NOMO-1 treated with DMSO at 0.1 percent for 48 hours (cell line): ENCODE results near the gene GJA9.
"Not testable (repeated sequence)": the region's sequence is repeated elsewhere in the genome, so short reads cannot be mapped to it uniquely, and the experiment has no call there.

Experiments
- DNase-seq: peaks from one replicate; lab custom pipeline; 2025; ENCODE audit not compliant: unreplicated experiment; lab: John Stamatoyannopoulos, UW

The GJA9 gene

GRCh38 chr1:38875811-38876210, 5.6 kb downstream of the GJA9 start:
- DNase-seq: no peak

GRCh38 chr1:38873027-38873969, 8.1 kb downstream of the GJA9 start, which contains the start of gene MYCBP:
Gene MYCBP (minus strand): TSS chr1:38873348. CDS start chr1:38873305, 43 bp downstream.
- peak; percentile 94 for DNase-seq

GRCh38 chr1:38872401-38873026, 8.9 kb downstream of the GJA9 start:
- no peak for DNase-seq

DNA sequence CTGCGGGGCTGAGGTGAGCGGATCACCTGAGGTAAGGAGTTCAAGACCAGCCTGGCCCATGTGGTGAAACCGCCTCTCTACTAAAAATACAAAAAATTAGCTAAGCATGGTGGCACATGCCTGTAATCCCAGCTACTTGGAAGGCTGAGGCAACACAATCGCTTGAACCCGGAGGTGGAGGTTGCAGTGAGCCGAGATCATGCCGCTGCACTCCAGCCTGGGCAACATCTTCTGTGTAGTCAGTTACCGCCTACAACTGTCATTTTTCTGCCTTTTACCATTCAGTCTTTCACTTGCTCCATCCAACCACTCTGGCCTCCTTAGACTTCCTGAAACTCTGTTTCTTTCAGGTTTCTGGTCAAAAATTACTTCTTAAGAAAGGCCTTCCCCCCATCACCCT, 10.4 kb downstream of the GJA9 start:
- no peak for DNase-seq

DNA sequence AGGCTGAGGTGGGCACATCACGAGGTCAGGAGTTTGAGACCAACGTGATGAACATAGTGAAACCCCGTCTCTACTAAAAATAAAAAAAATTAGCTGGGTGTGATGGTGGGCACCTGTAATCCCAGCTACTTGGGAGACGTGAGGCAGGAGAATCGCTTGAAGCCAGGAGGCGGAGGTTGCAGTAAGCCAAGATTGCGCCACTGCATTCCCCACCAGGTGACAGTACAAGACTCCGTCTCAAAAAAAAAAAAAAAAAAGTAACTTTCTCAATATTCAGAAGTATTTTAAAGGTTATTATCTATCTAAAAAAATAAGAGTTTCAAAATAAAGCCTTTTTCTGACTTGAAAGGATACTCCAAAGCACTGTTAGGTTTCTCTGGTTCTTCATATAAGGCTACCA, 14.2 kb downstream of the GJA9 start:
- no peak for DNase-seq

GRCh38 chr1:38865112-38865715, 16.2 kb downstream of the GJA9 start:
- DNase-seq: no peak

DNA sequence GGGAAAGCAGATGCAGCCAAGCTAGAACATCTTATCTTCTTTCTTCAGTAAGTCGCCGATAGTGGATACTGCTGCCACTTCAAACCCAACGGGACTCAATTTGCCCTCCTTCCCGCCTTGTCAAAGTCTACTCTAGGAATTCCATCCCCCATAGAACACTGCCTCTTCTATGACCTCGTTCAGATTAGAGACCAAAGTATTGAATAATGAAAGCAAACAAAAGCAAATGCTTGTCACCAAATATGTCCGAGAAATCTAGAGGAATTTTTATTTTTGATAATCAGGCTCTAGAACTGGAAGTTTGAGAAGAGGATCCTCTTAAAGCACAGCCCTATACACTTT, 21.0 kb downstream of the GJA9 start:
- DNase-seq: no peak

DNA sequence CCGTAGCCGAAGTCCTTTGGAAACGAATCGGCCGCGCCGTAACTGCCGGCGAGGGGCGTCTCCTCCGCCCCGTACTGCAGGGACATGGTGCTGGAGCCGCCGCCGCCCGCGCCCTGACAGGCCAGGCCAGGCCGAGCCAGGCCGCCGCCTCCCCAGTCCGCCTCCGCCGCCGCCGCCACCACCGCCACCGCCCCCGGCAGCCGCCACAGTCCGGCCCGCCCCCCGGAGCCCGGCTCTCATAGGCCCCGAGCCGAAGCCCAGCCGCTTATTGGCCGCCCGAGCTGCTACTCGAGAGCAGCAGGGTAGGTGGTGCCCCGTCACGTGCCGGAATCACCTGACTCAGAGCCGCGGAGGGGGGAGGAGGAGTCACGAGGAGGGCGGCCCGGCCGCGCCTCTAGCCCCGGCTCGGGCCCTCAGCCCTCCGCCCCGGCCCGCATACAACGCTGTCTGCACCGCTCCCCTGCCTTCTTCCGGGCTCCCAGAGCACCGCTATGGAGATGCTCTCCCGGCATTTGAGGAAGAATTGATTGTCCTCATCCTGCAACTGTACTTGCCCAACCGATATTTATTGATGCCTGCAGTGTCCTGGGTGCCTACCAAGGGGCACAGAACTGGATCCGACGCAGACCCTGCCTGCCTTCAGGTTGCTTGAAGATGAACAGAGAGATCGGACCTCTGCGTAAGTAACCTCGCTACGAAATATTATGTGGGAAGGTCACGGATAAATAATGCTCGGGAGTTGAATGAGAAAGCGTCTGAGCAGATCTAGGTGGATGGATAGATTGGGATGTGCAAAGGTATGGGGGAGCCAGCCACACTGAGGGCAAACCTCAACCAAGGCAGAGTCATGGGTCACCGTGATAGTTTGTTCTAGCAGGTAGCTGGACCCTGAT, 21.6 kb downstream of the GJA9 start, which contains the start of gene RRAGC:
TSS of gene RRAGC (minus strand) at position 212 of the 893 bp plus-strand sequence. CDS start at position 86, 126 bp downstream.
- peak; percentile 96 for DNase-seq

GRCh38 chr1:38858833-38859560, 22.4 kb downstream of the GJA9 start:
- DNase-seq: peak; percentile 29

DNA sequence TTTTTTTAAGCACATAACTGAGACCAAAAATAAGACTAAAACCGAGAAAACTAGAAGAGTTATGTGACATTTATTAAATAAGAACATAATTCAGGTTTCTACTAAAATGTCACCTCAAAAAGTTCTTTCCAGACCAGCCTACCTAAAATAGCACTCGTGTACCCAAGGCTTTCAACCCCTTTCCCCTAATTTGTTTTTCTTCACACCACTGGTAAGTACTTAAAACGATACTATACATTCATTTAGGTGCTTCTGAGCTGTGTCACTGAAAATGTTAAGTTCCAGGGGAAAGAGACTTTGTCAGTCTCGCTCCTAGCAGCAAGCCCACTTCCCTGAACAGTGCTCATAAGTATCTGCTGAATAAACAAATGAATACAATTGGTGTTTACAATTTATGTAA, 28.6 kb downstream of the GJA9 start:
- DNase-seq: no peak

GRCh38 chr1:38848071-38848470, 33.3 kb downstream of the GJA9 start:
- DNase-seq: peak; percentile 91

DNA sequence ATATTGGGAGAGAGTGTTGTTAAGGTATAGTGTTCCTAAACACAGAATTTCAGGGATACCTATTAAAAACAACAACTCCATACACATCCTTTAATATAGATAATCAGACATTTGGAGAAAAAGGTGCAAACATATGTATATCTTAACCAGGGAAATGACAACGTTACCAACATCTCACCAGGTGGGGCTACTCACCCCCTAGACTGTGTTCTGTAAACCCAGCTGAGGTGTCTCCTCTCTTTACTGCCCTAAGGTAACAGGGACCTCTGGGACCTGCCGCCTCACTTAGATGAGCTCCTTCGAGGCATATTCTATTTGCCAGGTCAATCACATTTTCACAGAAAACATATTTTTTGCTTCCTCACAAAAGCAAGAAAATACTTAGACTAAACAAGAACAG, 35.2 kb downstream of the GJA9 start:
- DNase-seq: no peak

DNA sequence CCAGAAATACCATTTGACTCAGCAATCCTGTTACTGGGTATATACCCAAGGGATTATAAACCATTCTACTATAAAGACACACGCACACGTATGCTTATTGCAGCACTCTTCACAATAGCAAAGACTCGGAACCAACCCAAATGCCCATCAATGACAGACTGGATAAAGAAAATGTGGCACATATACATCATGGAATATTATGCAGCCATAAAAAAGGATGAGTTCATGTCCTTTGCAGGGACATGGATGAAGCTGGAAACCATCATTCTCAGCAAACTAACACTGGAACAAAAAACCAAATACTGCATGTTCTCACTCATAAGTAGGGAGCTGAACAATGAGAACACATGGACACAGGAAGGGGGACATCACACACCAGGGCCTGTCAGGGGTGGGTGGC, 36.3 kb downstream of the GJA9 start:
- DNase-seq: not testable (repeated sequence)

GRCh38 chr1:38840281-38840680, 41.1 kb downstream of the GJA9 start:
- DNase-seq: no peak

DNA sequence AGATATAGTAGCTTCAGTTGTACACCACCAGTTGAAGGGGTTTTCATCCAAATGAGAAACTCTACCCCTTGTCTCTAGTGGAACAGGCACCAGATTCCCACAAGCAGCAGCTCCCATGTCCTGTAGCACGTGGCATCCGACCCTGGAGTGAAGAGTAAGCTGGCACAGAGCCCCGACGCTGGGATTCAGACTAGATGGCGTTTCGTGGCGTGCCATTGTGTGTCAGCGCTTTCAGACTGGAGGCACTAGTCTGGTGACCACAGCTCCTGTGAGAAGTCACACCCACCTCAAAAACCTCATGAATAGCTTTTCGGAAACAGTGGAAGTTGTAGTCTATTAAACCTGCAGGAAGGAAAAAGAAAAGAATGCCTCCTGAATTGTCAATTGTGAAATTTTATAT, 42.0 kb downstream of the GJA9 start:
- no peak for DNase-seq

GRCh38 chr1:38836316-38836715, 45.1 kb downstream of the GJA9 start:
- DNase-seq: not testable (repeated sequence)

- DNase-seq: peak; percentile 80
Observed at GRCh38 chr1:38834937-38835827, 46.2 kb downstream of the GJA9 start.

DNA sequence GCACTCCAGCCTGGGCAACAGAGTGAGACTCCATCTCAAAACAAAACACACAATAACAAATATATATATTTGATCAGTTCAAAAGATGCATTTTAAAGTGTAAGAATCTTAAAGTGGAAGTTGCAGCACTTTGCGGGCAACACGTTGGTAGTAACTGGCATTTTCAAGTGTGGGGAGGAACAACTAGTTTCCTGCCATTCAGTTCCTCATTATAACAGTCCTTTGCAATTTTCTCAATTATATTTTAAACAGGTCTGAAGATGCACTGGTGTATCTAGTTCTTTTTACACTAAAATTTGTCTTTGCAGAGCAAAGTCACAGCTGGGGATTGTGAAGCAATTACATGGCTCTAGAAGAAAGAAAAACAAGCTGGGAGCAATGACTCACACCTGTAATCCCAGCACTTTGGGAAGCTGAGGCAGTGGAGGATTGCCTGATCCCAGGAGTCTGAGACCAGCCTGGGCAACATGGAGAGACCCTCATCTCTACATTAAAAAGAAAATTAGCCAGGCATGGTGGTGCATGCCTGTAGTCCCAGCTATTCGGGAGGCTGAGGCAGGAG, 47.1 kb downstream of the GJA9 start:
- peak; percentile 88 for DNase-seq

DNA sequence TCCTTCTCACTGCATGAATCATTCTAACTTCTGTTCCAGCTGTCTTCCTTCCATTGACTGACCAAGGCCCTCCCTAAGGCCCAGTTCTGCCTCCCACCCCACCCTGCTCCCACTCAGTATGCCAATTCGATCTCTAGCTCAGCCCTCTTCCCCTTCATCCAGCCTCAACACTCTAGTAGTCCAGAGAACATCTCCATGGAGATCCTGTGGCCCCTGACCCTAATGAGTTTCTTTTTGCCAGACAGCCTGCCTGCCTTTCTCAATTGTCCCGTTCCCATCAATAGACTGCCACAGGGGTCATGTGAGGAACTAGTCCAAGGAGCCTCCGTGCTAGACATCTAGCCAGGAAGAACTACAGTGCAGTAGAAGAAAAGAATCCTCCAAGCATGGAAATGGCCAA, 48.2 kb downstream of the GJA9 start:
- no peak for DNase-seq
